HG03571 (cell line): ENCODE measurements around the gene CMPK2.
"Not testable (repeated sequence)": the region's sequence is repeated elsewhere in the genome, so short reads cannot be mapped to it uniquely, and the experiment has no call there.

Source experiments
- ATAC-seq: cut with Tn5 transposase; IDR thresholded peaks from one replicate; pipeline ENCODE4 v1.9.1; 2021; ENCODE audit not compliant: unreplicated experiment

The CMPK2 gene

GRCh38 chr2:6865346-6866274 is at the start of gene CMPK2:
CMPK2 (minus strand) TSS chr2:6865907; CDS start chr2:6865696, 211 bp downstream.
- peak; percentile 79 for ATAC-seq

GRCh38 chr2:6915399-6915798 is 49.7 kb upstream of the CMPK2 start:
- no peak for ATAC-seq

- ATAC-seq: no peak
Observed at GRCh38 chr2:6914828-6915227, 49.1 kb upstream of the CMPK2 start.

- no peak for ATAC-seq
Observed at GRCh38 chr2:6913415-6914157, 47.9 kb upstream of the CMPK2 start.

DNA sequence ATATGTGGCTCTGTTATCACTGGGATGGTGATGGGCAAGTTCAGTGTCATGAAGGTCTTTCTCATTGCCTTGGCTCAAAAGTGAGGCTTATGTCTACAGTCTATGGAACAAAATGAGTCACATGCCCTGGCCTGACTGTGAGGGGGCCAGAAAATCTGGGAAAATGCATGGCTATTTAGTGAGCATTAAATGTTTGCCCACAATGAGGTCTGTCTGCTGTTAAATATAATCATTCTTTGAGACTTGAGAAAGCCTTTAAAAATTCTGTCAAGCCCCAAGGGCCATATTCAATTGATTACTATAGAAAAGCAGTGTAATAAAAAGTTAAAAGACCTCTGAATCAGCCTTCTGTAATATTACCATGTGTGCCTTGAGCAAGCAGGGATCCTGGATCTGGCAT is 46.0 kb upstream of the CMPK2 start:
- ATAC-seq: no peak

- ATAC-seq: peak; percentile 96
Observed at GRCh38 chr2:6909431-6910385, 44.0 kb upstream of the CMPK2 start.

- no peak for ATAC-seq
Observed at GRCh38 chr2:6908291-6908690, 42.6 kb upstream of the CMPK2 start.

DNA sequence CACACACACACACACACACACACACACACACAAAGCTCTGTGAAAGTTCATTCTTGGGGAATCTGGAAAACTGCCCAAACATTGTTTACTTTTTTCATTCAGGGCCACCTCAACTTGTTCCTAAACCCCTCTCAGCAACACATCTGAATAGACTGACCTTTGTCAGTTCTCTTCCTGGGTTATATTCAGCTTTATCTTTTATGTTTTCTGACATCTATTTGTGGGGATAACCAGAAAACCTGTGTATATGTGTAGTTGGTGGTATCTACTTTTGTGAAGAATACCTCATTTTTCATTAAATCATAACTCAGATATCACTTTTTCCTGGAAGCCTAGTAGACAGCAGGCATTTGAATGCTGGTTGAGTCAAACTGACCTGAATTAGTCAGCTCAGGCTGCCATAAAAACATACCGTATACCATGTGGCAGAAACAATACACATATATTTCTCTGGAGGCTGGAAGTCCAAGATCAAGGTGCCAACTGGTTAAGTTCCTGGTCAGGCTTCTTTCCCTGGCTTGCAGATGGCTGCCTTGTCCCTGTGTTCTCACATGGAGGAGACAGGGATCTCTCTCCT is 40.5 kb upstream of the CMPK2 start:
- ATAC-seq: no peak

DNA sequence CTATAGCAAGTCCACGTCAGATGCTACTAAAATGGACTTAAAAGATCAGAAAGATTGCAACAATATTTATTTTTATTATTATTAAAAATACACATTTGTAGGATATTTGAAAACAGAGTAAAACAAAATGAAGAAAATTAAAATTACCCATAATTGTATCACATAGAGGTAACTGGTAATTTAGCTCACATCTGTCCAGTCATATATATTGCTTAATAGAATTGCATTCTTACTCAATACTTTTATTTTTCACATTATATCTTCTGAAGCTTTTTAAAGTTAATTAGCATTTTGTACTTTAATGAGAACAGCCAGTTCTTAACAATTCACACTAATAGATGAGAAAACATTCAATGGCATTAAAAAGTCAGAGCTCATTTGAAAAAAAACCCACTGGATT is 40.0 kb upstream of the CMPK2 start:
- no peak for ATAC-seq

DNA sequence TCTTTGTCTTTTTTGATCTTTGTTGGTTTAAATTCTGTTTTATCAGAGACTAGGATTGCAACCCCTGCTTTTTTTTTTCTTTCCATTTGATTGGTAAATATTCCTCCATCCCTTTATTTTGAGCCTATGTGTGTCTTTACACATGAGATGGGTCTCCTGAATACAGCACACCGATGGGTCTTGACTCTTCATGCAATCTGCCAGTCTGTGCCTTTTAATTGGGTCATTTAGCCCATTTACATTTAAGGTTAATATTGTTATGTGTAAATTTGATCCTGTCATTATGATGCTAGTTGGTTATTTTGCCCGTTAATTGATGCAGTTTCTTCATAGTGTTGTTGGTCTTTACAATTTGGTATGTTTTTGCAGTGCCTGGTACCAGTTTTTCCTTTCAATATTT is 36.9 kb upstream of the CMPK2 start:
- not testable (repeated sequence) for ATAC-seq

DNA sequence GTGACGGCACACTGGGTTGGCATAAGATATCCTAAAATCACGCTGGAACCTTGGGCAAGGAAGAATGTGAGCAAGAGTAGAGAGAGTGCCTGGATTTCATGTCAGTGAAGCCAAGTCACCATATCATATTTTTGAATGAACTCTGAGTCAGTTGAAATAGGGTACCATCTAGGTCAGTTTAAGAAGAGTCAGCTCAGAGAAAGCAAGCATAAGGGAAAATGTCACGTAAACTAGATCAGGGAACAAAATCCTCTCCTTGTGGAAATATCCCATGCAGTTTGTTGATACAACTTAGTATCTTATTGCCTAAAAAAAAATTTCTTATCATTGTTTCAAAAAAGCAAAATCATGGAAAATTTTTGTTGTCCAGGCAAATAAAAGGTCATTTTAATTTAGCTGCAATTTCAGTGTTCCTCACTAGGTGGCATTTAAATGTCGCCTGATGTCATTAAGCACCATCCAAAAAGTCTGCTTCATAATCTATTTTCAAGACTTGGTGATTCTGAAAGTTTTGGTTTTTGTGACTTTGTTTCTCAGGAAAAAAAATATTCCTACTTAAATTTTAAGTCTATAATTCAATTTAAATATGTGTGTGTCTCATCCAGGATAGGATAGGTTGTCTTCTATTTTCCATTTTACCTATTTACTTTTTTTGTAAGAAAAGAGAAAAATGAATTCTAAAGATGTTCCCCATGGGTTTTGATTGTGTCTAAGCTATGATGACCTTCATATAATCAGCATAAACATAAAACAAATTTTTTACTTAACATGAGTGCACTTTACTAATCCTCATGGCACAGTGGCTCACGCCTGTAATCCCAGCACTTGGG is 31.4 kb upstream of the CMPK2 start:
- ATAC-seq: peak; percentile 74

DNA sequence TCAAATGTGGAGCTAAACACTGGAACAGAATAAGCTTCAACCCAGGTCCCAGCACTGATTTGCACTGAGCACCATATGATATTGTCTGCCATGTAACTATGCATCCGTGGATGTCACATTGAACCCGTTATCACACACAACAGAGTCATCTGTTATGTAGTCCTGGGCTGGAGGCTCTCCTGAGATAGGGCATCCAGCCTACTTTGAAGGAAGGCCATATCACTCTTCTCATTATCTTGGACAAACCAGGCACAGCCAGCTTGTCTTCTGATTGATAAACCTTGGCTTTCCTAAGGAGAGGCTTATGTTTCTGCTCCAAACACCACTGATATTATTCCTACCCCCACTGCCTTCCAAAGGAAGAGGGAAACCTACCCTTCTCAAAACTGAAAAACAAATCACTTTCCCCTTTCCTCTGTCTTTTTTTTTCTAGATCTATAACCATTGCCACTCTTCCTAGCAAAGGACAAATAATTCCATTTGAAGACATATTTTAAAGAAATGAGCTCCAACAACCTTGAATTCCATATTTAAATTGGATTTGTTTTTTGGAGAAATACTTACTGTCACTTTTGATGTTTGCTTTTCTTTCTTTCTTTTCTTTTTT is 28.3 kb upstream of the CMPK2 start:
- no peak for ATAC-seq

GRCh38 chr2:6888724-6889123 is 23.0 kb upstream of the CMPK2 start:
- no peak for ATAC-seq

- no peak for ATAC-seq
Observed at GRCh38 chr2:6887751-6888192, 22.1 kb upstream of the CMPK2 start.

GRCh38 chr2:6885968-6886367 is 20.3 kb upstream of the CMPK2 start:
- no peak for ATAC-seq

DNA sequence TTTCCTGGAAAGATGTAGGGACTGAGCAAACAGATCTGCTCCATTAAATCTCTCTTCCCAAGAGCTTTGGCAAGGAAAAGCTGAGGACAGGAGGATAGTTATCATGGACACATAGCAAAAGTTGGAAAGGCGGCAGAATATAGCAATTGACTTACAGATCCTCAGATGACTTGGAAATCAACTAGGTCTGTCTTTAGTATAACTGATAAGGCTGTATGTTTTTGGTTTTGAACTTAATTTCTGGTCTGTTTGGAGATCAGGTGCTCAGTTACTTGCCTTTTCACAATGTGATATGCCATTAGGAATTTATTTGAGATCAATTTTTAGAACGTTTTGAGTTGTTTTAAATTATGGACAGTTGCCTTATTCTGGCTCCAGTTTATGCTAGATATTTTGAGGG is 19.8 kb upstream of the CMPK2 start:
- no peak for ATAC-seq

- no peak for ATAC-seq
Observed at GRCh38 chr2:6883448-6884122, 17.9 kb upstream of the CMPK2 start.

DNA sequence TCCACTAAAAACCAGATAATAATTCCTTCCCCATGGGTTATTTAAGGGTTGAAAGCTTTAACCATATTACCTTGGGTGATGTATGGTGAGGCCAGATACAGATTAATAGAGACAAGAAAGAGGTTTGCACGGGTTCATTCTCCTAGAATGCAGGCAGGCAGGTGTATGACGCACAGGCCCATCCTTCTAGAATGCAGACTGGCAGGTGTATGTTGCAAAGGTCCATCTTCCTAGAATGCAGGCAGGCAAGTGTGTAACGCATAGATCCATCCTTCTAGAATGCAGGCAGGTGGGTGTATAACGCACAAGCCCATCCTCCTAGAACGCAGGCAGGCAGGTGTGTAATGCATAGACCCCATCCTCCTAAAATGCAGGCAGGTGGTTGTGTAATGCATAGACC is 15.8 kb upstream of the CMPK2 start:
- ATAC-seq: no peak

GRCh38 chr2:6881046-6881445 is 15.3 kb upstream of the CMPK2 start:
- ATAC-seq: no peak
